ENCODE results near the gene ITPR2. TPM values are rescaled to one million over a fixed set of nuclear protein-coding genes. Genes with fewer than 3 reads are reported as not detected.

Gene ITPR2
- total RNA-seq, 4 donors from 2014 or later, result 32.6 to 49.8 (median 39.9) TPM

- H3K36me3 ChIP-seq, result no peaks in the 10 kb centered on the region
- 83 to 89% methylated on average over 2 of the region's 2 CpGs for WGBS, 2 donors
- H3K9me3 ChIP-seq, result no peaks in the 10 kb centered on the region
- DNase-seq (ENCODE audit: low spot score in 2 of 2), result no peak
- no peaks in the 10 kb centered on the region for H3K27me3 ChIP-seq
- peaks cover 0 to 7% (median 0%) of the 10 kb centered on the region in 4 donors for H3K4me1 ChIP-seq
- TF ChIP-seq POLR2A (IDR thresholded peaks at IDR 0.05) (no peak), EP300 (IDR thresholded peaks at IDR 0.05) (no peak), CTCF (IDR thresholded peaks at IDR 0.05) (no peak)
- H3K27ac ChIP-seq, result no peak overlapping the region
- no peak overlapping the region for H3K4me3 ChIP-seq
These were observed 542.4 kb downstream of the ITPR2 start for GRCh38 chr12:26290565-26290964.

GRCh38 chr12:26287671-26288381, 545.2 kb downstream of the ITPR2 start:
- Histone ChIP-seq H3K36me3 (no peaks in the 10 kb centered on the region), H3K9me3 (no peaks in the 10 kb centered on the region), H3K27me3 (no peaks in the 10 kb centered on the region), H3K27ac (peak overlapping the region in 3 of 4 donors; percentile 10 to 55 (median 28)), H3K4me3 (no peak overlapping the region), H3K4me1 (peaks cover 0 to 7% (median 0%) of the 10 kb centered on the region in 4 donors)
- WGBS, 2 donors, result 74 to 77% methylated on average over 14 of the region's 14 CpGs
- no peak for TF ChIP-seq POLR2A (IDR thresholded peaks at IDR 0.05)
- TF ChIP-seq EP300 (IDR thresholded peaks at IDR 0.05), result peak in 1 of 2 donors; percentile 28
- peak in 1 of 2 donors; percentile 36 for DNase-seq (ENCODE audit: low spot score in 2 of 2)

Small RNA genes lying within 50 kb of the gene (small RNA-seq; reads per million reads assigned to genes)
- not detected for gene RNA5SP354

Other genes with a start within 250 kb of the ITPR2 start
- 10 to 100 TPM; 12.4 to 31.5 (median 19.5) TPM for gene INTS13, start 104.8 kb upstream of the ITPR2 start, total RNA-seq
- 100 to 1,000 TPM; 106 to 142 (median 129) TPM for gene FGFR1OP2, start 105.3 kb upstream of the ITPR2 start, total RNA-seq
- 100 to 1,000 TPM in 3 of 4 donors, 10 to 100 TPM in 1; 78.6 to 124 (median 119) TPM for gene TM7SF3, start 181.2 kb upstream of the ITPR2 start, total RNA-seq
- gene MED21, start 189.4 kb upstream of the ITPR2 start, total RNA-seq, result 10 to 100 TPM; 20.4 to 45.5 (median 35.9) TPM
- gene C12orf71, start 249.4 kb upstream of the ITPR2 start, total RNA-seq, result not detected

All from tibial nerve (tissue), 4 donors.